NCI-H69 (cell line): ENCODE data around the gene HS1BP3.

ENCODE experiments used
- DNase-seq: peaks from one replicate; lab custom pipeline; 2025; lab: John Stamatoyannopoulos, UW

HS1BP3 gene

GRCh38 chr2:20599861-20600461, 50.9 kb downstream of the HS1BP3 start:
- no peak for DNase-seq

DNA sequence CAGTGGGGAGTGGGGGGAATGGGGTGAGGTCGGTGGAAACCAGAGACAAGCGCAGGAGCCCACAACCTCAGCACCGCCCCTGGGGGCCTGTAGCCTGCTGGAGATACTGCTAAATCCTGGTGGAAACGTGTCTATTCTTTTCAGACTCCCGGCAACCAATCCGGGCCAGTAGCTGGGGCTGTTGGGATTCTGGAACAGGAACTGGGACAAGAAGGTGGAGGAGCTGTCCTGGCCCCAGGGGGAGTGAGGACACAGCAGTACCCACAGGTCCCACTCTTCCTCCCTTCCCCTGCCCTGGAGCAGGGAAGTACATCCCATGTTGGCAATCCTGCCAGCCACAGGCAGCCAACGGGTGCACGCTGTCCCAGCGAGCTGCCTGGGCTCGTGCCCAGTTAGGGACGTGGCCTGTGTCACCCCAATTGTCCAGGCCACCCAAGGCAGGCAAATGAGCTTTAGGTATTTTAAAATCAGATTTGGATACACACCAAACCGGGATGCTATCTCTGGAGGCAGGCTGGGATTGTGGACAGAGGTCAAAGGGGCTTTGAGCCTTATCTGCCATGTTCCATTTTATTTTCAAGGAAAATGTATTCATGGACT, 51.8 kb downstream of the HS1BP3 start:
- no peak for DNase-seq

- DNase-seq, result no peak
These were observed 53.1 kb downstream of the HS1BP3 start for GRCh38 chr2:20597860-20598183.

DNA sequence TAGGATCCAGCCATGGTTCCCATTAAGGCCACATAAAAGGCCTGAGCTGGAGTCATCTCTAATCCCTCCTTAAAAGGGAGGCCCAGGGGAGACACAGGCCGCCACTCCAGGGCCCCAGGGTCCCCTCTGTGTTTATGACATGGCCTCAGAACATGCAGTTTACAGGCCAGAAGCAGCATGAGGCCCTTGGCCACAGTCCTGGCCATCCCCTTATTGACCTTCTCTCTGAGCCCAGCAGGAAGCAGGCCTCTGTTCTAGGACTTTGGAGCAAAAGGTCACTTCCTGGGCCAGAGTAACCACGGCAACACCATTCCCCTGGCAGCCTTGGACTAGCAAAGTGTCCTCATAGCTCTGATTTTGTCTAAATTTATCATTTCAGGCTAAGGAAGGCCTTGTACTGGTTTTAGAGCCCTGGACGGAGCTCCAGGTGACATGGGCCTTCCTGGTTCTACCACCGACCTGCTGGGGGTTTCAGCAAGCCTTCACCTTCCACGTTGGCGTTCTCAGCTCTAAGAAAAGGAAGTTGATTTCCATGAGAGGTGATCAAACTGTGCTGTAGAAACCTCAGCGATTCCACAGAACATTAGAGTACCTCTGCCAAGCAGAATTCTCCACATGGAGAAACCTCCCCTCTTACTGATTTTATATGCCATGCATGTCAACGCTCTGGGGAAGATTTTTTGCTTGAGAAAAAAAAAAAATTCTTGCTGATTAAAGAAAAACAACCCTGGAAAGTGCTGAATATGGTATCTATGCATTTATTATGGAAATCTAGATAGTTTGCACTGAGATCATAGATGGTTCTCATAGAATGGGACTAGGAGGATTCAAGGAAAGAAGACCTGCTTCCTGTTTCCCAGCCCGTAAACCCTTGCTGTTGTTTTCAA, 53.7 kb downstream of the HS1BP3 start:
- no peak for DNase-seq

DNA sequence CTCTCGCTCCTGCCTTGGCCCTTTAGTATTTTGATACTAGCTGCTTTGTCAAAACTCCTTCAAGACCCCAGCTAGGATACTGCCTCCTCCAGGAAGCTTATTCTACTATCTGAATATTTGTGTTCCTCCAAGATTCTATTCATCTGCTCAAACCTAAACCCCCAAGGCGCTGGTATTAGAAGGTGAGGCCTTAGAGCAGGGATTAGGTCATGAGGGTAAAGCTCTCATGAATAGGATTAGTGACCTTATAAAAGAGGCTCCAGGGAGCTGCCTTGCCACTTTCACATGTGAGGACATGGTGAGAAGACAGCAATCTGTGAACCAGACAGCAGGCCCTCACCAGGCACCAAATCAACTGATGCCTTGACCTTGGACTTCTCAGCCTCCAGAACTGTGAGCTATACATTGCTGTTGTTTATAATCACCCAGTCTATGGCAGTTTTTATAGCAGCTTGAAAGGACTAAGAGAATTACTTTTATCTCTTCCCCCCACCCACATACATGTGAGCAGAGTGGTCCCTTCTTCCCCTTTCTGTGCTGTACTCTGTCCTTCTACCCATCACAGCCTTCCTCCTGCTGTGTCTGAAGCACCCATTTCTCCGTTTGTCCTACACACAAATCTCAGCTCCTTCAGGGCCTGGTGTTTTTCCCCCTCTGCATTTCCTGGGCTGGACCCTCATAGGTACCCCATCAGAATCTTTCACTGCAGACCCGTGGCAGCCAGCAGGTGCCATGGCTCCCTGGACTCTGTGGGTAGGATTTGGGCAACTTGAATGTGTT, 54.5 kb downstream of the HS1BP3 start:
- no peak for DNase-seq

DNA sequence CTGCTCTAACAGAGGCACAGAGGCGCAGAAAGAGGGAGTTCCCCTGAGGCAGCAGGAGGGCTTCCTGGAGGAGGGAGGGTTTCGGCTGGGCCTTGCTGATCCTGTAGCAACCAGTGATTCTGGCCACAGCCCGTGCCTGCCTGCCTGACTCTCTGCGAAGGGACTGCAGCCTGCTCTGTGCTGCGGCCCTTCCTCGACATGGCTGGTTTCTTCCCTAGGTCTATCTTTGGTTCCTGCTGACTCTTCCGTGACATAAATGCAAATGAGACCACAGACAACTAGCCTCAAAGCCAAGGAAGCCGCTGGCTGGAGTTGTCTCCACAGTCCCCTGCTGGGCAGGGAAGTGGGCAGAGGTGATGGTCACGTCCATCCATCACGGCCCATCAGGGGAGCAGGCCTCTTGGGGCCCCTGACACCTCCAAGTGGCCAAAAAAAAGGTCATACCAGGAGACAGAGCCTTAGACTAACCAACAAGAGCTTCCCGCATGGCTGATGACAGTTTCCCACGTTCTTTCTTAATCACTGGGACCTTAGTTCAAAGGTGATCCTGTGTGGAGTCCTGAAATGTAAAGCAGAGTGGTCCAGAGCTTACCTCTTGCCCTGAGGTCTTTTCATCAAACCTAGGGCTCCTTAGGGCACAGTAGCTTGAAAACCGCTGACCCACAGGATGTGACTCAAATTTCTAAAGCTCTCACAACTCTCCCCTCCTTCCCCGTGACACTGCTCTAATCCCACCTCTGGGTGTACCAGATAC, 55.3 kb downstream of the HS1BP3 start:
- no peak for DNase-seq

DNA sequence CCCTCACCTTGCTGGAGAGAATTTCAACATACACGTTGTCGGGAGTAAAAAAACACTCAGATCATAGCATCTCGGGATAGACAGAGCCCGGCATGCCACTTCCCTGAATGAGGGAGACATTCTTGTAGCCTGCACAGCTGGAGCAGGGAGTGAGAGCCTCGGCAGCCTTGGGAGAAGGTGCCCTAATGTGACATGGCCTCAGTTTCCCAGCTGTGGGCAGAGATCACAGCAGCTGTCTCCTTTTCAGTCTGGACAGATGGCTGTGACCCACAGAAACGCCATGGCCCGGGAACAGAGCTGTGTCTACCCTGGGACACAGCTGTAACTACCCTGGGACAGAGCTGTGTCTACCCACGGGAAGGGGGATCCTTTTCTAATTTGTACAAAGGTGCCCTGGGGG, 55.9 kb downstream of the HS1BP3 start:
- DNase-seq, result no peak

DNA sequence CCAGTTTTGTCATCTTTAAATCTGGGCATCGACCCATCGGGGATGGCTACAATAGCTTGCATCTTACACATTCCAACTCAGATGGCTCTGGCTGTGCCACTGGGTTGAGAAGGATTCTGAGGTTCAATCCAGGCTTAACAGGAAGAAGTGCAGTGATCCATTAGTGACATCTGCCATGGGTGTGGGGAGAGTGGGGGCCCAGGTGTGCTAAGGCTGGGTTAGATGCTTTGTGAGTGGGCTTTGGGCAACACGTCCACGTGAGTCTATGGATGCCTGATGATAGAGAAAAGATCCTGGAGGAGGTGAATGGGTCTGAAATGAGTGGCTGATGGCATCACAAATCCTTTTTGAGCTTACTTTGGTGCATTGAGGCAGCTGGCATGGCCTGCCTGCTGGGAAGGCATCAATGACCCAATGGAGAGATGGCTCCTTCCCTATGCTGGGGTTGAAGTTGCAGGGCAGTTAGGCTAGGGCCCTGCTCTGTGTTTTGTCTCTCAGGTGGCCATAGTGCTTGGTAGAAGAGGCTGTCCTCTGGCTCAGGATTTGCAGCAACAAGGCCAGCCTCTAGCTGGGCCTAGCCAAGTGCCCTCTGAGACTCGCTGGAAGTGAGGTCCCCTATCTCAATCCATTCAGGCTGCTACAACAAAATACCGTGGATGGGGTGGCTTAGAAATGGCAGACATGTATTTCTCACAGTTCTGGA, 56.7 kb downstream of the HS1BP3 start:
- DNase-seq, result no peak

GRCh38 chr2:20593072-20594034, 57.5 kb downstream of the HS1BP3 start:
- DNase-seq, result no peak

DNA sequence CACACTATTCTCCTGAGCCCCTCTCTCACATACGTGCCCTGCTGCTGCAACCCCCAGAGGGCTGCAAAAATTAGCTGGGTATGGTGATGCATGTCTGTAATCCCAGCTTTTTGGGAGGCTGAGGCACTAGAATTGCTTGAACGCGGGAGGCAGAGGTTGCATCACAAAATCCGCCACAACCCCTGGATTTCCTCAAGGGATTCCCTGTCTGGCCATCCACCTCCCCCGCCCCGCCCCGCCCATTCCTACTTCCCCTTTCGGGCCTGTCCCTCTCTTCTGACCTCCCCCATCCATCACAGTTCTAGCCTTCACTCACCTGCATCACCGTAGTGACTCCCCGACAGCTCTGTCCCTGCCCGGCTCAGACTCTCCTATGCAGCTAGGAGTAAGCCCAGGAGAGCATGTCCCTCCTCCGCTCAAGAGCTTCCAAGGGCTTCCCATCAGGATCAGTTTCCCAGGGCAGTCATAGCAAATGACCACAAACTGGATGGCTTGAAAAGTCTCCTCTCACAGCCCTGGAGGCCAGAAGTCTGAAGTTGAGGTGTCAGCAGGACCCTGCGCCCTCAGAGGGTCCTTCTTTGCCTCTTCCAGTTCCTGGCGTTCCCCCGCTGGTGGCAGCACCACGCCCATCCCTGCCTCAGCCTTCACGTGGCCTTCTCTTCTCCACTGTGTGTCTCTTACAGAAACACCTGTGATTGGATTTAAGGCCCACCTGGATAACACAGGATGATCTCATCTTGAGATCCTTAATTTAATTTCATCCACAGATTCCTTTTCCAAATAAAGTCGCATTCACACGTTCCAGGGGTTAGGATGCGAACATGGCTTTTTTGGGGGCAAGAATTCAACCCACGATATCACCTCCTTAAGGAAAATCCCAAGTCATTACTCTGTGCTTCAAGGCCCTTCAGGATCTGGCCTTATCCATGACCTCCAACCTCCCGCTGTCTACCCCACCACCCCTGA, 58.5 kb downstream of the HS1BP3 start:
- DNase-seq, result no peak

GRCh38 chr2:20590704-20591515, 60.0 kb downstream of the HS1BP3 start:
- no peak for DNase-seq

- DNase-seq, result no peak
These were observed 60.8 kb downstream of the HS1BP3 start for GRCh38 chr2:20589975-20590703.

DNA sequence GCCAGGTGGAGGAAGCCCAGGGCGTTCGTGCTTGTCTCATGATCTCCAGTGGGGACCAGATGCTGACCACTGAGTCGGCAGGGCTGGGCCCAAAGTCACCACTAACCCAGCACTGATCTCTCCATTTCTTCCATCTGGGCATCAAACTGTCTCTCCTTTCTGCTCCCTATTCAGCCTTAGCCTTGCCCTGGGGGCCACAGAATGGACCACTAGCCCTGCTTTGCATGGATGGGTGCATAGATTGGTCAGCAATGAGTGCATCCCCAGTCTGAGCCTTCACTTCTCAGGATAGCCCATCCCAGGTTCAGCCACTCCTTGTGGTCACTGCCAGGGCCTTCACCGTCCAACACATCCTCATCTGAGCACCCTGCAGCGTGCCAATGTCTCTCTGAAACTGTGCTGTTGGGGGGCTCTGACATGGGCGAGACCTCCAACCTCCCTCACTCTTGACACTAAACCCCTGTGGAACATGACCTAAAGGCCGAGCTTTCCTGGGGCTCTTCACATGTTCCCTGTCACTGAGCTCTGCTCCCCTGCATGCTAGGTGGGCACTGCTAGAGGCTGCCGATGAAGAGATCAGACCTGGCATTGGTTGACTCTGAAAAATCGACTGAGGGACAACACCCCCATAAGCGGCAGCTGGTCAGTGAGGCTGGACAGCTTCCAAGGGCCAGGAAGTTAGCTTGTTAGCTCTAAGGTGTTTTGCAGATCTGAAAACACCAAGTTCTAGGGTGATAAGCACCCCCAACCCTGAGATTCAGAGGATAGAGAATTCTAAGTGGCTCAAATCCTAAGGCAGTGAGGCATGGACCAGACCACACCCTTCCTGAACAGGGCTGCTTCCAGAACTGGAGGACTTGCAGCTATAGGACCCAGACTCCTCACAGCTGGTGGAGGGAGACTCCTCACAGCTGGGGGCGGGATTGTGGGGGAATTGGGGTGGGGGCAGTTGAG, 61.7 kb downstream of the HS1BP3 start:
- no peak for DNase-seq

GRCh38 chr2:20585710-20586594, 64.9 kb downstream of the HS1BP3 start:
- no peak for DNase-seq

DNA sequence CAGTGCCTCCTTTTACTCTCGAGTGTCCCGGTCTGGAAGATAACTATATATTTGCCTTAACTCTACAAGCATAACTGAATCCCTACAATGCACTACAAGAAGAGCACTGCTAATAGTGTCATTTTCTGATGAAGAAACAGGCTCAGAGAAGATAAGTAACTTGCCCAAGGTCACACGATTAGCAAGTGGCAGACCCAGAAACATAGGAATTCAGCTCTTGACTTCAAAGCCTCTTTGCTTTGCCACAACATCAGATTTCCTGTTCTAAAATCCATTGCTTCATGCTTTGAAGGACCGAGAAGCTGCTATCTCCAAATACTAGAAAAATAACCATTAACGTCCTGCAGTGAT, 65.6 kb downstream of the HS1BP3 start:
- no peak for DNase-seq
